Measurements from ENCODE around the gene MTG2. TPM values are rescaled to one million over a fixed set of nuclear protein-coding genes. Genes with fewer than 3 reads are reported as not detected.

The MTG2 gene
- polyA plus RNA-seq, 1 donor (not counting 4 experiments of a cell fraction or from before 2014, with no cell fraction given): 24.7 TPM

DNA sequence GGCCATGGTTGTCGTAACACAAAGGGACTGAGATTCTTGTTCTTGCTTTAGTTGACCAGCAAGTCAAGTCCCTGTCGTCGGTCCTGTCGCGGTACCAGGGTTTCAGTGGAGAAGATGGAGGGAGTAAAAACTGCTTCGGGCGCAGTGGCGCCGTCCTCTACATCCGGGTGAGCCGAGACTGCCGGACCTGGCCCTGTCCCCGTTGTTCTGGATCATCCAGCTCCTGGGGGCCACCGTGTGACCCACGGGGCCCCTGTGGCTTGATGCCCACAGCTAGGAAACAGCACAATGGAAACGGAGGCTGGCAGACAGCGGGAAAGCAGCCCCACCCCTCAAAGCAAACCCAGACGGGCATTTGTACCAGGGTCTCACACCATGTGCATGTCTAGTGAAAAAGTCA, 15.0 kb downstream of the MTG2 start:
- peaks cover 38 to 43% of the 10 kb centered on the region in 2 experiments for H3K36me3 ChIP-seq (ENCODE audit: control insufficient read depth in 2 of 2, extremely low read depth in 1 of 2, insufficient read depth in 2 of 2, low read length in 2 of 2)

DNA sequence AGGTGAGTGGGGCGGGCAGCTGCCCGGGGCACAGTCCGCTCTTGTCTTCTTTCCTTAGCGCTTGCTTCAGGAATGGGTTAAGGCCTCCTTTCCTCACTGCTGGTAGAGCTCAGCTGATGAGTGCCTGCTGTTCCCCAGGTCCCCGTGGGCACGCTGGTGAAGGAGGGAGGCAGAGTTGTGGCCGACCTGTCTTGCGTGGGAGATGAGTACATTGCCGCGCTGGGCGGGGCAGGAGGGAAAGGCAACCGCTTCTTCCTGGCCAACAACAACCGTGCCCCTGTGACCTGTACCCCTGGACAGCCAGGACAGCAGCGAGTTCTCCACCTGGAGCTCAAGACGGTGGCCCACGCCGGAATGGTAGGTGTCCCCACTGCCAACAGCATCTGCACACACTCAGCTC, 15.7 kb downstream of the MTG2 start:
- Histone ChIP-seq H3K4me1 (ENCODE audit: control insufficient read depth, extremely low read depth, insufficient read depth, low read length) (no peaks in the 10 kb centered on the region), H3K27ac (ENCODE audit: control insufficient read depth, insufficient read depth, low read length) (no peak overlapping the region), H2AFZ (ENCODE audit: control insufficient read depth, low read length) (no peak overlapping the region), H3K9ac (ENCODE audit: control insufficient read depth, extremely low read depth, insufficient read depth, low read length) (no peak overlapping the region), H3K79me2 (ENCODE audit: control insufficient read depth, insufficient read depth, low read length) (peaks cover 2% of the 10 kb centered on the region), H3K4me2 (ENCODE audit: control insufficient read depth, extremely low read depth, insufficient read depth, low read depth, low read length) (no peak overlapping the region), H3K4me3 (ENCODE audit: control insufficient read depth in 2 of 3, extremely low read depth in 1 of 3, insufficient read depth in 2 of 3, low read depth in 1 of 3, low read length in 3 of 3) (no peak overlapping the region), H3K36me3 (ENCODE audit: control insufficient read depth in 2 of 2, extremely low read depth in 1 of 2, insufficient read depth in 2 of 2, low read length in 2 of 2) (peaks cover 32 to 42% of the 10 kb centered on the region in 2 experiments), H3K27me3 (ENCODE audit: control insufficient read depth, extremely low read depth, insufficient read depth, low read length) (no peaks in the 10 kb centered on the region), H3K9me1 (ENCODE audit: control insufficient read depth, extremely low read depth, insufficient read depth, low read length) (no peaks in the 10 kb centered on the region), H4K20me1 (ENCODE audit: control insufficient read depth, extremely low read depth, insufficient read depth, low read length) (no peaks in the 10 kb centered on the region), H3K9me3 (ENCODE audit: control insufficient read depth, low read depth, low read length) (no peaks in the 10 kb centered on the region)
- FAIRE-seq (no peak), DNase-seq (ENCODE audit: low read depth, low spot score) (no peak)
- dilution Hi-C loops (cut with MboI; ENCODE audit: extremely low pct_ligation_motif_present, low sequenced_read_pairs): no loop called here
- TF ChIP-seq, protein P1, sequence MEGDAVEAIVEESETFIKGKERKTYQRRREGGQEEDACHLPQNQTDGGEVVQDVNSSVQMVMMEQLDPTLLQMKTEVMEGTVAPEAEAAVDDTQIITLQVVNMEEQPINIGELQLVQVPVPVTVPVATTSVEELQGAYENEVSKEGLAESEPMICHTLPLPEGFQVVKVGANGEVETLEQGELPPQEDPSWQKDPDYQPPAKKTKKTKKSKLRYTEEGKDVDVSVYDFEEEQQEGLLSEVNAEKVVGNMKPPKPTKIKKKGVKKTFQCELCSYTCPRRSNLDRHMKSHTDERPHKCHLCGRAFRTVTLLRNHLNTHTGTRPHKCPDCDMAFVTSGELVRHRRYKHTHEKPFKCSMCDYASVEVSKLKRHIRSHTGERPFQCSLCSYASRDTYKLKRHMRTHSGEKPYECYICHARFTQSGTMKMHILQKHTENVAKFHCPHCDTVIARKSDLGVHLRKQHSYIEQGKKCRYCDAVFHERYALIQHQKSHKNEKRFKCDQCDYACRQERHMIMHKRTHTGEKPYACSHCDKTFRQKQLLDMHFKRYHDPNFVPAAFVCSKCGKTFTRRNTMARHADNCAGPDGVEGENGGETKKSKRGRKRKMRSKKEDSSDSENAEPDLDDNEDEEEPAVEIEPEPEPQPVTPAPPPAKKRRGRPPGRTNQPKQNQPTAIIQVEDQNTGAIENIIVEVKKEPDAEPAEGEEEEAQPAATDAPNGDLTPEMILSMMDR (optimal IDR thresholded peaks at IDR 0.05 in 1 of 3, IDR thresholded peaks at IDR 0.05 in 1 of 3, conservative IDR thresholded peaks at IDR 0.05 in 1 of 3; ENCODE audit: extremely low read depth in 1 of 3, insufficient read depth in 2 of 3, low read length in 3 of 3): no peak

More for the DNA sequence above, 15.0 kb downstream of the MTG2 start:
- dilution Hi-C loops (cut with MboI; ENCODE audit: extremely low pct_ligation_motif_present, low sequenced_read_pairs): no loop called here
- H3K4me2 ChIP-seq (ENCODE audit: control insufficient read depth, extremely low read depth, insufficient read depth, low read depth, low read length): no peak overlapping the region
- H3K9ac ChIP-seq (ENCODE audit: control insufficient read depth, extremely low read depth, insufficient read depth, low read length): no peak overlapping the region
- no peaks in the 10 kb centered on the region for H4K20me1 ChIP-seq (ENCODE audit: control insufficient read depth, extremely low read depth, insufficient read depth, low read length)
- H3K9me1 ChIP-seq (ENCODE audit: control insufficient read depth, extremely low read depth, insufficient read depth, low read length): no peaks in the 10 kb centered on the region
- TF ChIP-seq EZH2 (IDR thresholded peaks at IDR 0.05; ENCODE audit: low read length): no peak
- TF ChIP-seq, protein P1 (optimal IDR thresholded peaks at IDR 0.05 in 1 of 3, IDR thresholded peaks at IDR 0.05 in 1 of 3, conservative IDR thresholded peaks at IDR 0.05 in 1 of 3; ENCODE audit: extremely low read depth in 1 of 3, insufficient read depth in 2 of 3, low read length in 3 of 3): no peak
- peaks cover 5% of the 10 kb centered on the region for H3K79me2 ChIP-seq (ENCODE audit: control insufficient read depth, insufficient read depth, low read length)
- H2AFZ ChIP-seq (ENCODE audit: control insufficient read depth, low read length): no peak overlapping the region
- no peaks in the 10 kb centered on the region for H3K4me1 ChIP-seq (ENCODE audit: control insufficient read depth, extremely low read depth, insufficient read depth, low read length)
- no peaks in the 10 kb centered on the region for H3K9me3 ChIP-seq (ENCODE audit: control insufficient read depth, low read depth, low read length)
- no peak overlapping the region for H3K27ac ChIP-seq (ENCODE audit: control insufficient read depth, insufficient read depth, low read length)
- FAIRE-seq (no peak), DNase-seq (ENCODE audit: low read depth, low spot score) (no peak)
- no peaks in the 10 kb centered on the region for H3K27me3 ChIP-seq (ENCODE audit: control insufficient read depth, extremely low read depth, insufficient read depth, low read length)
- no peak overlapping the region for H3K4me3 ChIP-seq (ENCODE audit: control insufficient read depth in 2 of 3, extremely low read depth in 1 of 3, insufficient read depth in 2 of 3, low read depth in 1 of 3, low read length in 3 of 3)

All from keratinocyte (primary cell).